GM10266 (cell line): ENCODE data around the gene HYLS1.

Experiments used
- DNase-seq: peaks from one replicate; pipeline ENCODE4 v3.0.0; 2012; ENCODE audit errors: extremely low spot score
- CTCF ChIP-seq: IDR thresholded peaks from 2 replicates; pipeline ENCODE4 v1.5.1; 2012; ENCODE audit warnings: mild to moderate bottlenecking, low read depth; ENCODE audit not compliant: control insufficient read depth, insufficient read depth; ENCODE audit errors: missing control alignments

The HYLS1 gene

GRCh38 chr11:125930076-125930450, 42.6 kb downstream of the HYLS1 start:
- DNase-seq: no peak
- TF ChIP-seq CTCF: no peak

- DNase-seq: no peak
- no peak for TF ChIP-seq CTCF
Observed at GRCh38 chr11:125931116-125931515, 43.6 kb downstream of the HYLS1 start.

GRCh38 chr11:125931668-125932067, 44.2 kb downstream of the HYLS1 start:
- TF ChIP-seq CTCF: no peak
- no peak for DNase-seq

- no peak for DNase-seq
- no peak for TF ChIP-seq CTCF
Observed at GRCh38 chr11:125932301-125932700, 44.8 kb downstream of the HYLS1 start.

GRCh38 chr11:125933030-125933813, 45.8 kb downstream of the HYLS1 start:
- no peak for DNase-seq
- no peak for TF ChIP-seq CTCF

- no peak for TF ChIP-seq CTCF
- DNase-seq: no peak
Observed at GRCh38 chr11:125934473-125934872, 47.0 kb downstream of the HYLS1 start.

- no peak for DNase-seq
- no peak for TF ChIP-seq CTCF
Observed at GRCh38 chr11:125935056-125935455, 47.6 kb downstream of the HYLS1 start.
